NCI-H748 (cell line): ENCODE data around the gene TIAM1.

Experiments used
- DNase-seq: peaks from one replicate; lab custom pipeline; 2025; ENCODE audit not compliant: unreplicated experiment; lab: John Stamatoyannopoulos, UW

The TIAM1 gene

DNA sequence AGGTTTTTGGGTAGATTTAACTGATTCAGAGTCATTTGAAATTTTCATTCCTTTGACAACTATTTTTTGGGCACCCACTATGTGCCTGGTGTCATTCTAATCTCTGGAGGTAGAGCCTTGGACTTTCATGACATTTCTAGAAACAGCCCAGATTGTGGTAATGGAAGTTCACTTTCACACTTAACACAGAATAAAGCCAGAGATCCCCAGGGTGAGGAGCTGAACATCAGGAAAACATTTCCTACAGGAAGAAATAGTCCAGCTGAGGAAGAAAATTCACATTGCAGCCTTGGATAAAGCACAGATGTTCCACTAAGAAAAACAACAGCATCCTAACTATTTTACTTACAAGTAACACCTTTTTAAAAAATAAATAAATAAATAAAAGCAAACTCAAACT, 203.4 kb downstream of the TIAM1 start:
- DNase-seq, result no peak

DNA sequence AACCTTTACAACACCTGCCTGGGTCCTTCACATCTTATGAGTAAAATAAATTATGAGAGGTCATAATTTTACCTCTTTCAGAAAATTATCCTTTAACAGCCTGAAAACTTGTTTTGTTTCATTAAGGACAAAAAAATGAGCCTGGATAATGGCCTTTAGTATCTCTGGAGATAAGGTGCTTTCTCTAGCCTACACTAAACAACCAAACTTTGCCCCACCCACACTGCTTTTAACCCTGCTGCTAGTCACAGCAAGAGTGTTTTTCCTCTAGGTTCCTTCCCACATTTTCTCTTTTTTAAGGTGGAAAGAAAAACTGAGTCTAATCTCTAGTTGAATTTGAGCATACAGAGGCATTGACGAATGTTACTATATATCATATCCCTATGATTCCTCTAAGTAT, 204.0 kb downstream of the TIAM1 start:
- DNase-seq, result no peak

DNA sequence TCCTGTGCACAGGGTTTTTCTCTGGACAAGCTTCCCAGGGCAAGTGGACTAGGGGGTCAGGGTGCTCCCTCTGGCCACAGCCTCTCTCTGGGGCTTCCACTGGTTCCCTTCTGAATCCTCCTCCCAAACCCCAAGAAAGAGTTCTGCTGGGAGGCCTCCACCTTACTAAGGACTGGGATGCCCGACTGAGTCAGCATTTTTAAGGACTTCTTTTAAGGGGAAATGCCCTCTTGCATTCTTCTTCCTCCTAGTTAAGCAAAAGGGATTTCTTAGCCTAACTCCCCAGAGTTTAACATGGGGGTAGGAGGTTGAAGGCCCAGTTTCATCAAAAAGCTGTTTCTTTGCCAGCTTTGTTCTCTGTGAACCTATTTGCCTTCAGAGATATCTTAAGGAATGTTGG, 206.1 kb downstream of the TIAM1 start:
- no peak for DNase-seq

DNA sequence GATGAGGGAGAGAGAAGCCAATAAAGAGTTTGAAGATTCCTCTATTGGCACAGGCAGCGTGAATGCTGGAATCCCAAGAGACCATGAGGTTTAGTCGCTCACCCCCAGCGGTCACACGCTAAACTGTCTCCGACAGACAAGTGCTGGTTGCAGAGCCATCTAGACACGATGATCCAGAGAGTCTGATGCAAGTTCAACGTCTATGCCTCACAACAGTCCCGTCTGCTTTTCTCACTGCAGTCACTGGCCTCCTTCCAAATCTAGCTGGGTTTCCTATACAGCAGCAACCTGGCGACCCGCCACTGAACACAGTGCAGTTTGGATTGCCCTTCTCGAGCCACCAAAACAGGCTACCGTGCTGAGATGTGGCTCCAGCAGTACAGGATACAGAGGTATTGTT, 207.2 kb downstream of the TIAM1 start:
- no peak for DNase-seq

DNA sequence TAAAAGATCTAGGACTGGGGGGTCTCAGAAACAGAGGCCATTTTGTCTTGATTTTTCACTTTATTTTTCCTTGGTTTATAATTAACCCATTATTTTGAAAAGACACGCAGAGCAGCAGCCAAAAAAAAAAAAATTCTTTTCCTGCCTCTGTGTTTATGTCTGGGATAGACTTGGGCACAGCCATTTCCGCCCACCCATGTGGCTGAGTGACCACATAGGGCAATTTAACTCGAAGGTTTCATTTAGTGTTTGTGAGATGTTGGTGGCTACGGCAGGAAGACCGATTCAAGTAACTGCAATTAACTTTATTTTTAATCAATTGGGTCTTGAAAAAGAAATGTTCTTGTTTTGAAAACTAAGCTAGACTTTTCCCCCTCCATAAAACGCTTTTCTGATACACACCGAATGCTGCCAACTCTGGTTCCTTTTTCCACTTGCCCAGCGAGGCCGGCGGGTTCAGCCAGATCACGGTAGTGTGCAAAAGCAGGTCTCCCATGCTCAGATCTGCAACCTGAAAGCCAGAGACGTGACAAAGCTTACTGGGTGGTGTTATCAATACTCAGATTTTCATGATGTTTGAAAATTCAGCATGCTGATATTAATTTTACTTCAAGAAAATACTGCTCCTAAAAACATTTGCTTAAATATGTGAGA, 208.4 kb downstream of the TIAM1 start:
- DNase-seq, result no peak

DNA sequence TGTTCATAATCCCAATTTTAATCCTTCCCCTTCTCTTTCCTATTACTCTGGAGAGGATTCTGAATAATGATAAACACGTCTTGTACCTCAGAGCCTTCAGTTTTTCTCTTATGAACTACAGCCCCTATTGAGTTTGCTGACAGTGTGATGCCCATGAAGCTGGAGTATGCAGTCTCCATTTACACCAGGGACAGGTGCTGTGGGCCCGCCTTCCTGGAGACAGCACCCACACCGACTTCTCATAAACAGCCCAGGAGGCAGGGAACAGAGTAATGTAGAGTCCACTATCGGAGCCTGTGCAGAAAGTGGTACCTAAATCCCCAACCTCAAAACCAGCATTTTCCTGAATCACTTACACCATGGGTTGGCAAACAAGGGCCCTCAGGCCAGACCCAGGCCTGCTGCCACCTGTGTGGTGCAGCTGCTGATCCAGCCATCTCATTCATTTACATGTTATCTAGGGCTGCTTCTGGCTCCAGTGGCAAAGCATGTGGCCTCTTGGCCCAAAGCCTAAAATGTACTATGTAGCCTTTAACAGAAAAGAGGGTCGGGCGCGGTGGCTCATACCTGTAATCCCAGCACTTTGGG, 210.7 kb downstream of the TIAM1 start:
- DNase-seq, result no peak

DNA sequence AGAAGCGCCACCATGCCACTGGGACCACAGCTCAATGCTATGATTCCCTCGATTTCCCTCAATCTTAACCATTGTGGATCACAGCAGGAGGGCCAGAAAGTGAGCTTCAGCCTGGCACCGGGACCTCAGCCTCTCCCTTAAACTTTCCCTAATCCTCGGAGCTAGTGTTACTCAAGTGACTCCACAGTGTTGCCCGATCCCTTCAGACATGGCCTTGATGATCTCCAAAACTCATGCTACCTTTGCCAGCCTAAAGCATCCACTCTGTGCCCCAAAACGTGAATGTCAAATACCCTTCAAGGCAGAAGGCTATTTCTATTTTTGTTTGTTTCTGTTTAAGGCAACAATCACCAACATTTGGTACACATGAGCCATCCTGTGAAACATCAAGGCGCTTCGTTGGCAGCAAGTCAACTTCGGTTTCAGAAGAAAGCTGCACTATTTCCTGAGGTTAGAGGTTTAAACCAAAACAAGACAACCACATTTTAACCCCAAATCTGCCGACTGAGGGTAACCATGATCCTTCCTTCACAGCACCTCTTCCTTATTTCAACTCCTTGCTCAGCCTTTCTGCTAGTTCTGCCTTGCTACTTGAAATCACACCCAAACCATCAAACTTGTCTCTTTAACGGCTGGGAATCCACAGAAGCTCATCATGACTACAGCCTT, 211.4 kb downstream of the TIAM1 start:
- DNase-seq, result no peak

DNA sequence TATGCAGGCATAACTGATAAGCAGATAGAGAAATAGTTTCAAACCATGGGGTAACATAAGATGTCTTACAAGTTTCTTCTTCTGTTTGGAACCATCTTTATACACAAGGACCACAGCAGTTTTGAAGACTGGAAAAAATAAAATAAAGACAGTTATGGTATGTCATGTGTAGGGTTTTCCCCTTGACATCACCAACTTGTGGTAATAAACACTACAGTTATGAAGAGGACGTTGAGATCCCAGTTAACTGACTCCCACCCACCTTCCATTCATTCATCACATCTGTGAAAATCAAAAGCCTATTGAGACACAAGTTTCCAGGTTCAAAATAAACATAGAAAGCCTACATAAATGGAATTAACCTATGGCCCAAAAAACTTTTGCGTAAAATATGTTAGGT, 213.2 kb downstream of the TIAM1 start:
- no peak for DNase-seq

DNA sequence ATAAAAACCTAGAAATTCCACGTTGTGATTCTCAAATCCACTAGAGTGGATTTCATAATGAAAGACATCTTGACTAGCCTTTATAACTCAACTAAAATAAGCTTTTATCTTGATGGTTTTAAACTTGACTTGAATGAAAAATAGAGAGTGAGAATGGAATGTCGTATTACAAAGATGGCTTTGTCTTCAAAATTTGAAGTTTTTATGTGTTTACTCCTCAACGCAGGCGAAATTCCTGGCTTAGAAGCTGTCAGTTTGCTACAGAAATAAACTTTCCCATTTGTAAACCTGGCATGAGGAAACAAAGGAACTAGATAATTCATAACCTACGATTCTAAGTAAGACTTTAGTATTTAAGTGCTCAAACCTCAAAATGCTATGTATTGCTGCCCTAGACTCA, 215.8 kb downstream of the TIAM1 start:
- no peak for DNase-seq

DNA sequence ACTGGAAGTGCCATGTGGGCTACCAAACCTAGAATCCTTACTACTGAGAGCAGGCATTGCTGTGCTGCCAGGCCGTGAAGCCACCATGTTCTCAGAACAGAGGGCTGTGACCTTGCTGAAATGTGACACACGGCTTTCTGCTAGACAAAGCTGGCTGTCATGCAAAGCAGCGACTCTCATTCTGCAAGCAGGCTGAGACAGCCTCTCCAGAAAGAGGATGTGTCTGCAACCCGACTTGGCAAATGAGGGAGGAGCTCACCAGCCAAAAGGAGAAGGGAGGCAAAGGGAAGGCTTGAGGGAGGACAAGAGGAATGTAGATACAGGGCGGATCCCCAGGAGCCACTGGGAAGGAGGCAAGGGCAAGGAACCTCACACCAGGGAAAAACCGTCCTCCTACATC, 220.1 kb downstream of the TIAM1 start:
- no peak for DNase-seq

DNA sequence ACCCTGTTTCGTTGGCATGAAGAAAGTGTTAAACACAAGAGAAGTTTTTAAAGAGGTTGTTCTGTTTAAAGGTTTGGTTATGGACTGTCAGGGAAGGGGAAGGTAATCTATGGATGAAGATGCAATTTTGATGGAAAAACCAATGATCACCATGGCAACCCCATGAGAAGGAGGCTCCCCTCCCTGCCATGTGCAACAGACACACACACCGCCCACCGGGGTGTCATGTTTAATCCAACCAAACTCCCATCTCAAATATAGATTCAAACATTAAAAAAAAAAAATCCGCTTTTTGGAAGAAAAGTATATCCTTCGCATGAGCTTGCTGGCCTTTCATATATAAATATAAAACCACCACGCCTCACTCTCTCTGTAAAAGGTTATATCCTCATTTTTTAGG, 224.9 kb downstream of the TIAM1 start:
- DNase-seq, result no peak

DNA sequence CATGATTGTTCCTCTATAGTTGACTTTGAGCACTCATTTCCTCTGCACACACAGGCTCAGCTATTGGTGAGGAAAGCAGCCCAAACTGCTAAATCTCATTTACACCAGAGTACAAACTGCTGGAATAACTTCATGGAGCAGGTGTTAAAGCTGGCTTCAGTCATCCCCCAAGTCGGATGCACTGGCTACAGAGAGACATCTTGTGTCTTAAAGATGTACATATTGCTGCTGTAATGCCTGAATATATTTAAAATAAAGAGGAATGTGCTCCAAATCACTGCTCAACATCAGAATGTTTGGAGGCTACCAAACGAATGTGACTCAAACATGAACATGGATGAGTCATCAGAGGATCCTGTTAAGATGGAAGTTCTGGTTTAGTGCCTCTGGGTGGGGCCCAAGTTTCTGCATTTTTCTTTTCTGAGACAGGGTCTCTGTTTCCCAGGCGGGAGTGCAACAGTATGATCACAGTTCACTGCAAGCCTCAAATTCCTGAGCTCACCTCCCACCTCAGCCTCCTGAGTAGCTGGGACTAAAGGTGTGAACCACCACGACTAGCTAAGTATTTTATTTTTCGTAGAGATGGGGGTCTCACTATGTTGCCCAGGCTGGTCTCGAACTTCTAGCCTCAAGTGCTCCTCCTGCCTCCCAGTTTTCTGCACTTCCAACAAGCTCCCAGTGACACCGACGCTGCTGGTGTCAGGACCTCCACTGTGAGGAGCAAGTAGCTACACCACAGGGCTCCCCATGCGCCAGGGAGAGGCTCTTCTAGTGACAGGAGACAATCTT, 226.7 kb downstream of the TIAM1 start:
- DNase-seq, result no peak

DNA sequence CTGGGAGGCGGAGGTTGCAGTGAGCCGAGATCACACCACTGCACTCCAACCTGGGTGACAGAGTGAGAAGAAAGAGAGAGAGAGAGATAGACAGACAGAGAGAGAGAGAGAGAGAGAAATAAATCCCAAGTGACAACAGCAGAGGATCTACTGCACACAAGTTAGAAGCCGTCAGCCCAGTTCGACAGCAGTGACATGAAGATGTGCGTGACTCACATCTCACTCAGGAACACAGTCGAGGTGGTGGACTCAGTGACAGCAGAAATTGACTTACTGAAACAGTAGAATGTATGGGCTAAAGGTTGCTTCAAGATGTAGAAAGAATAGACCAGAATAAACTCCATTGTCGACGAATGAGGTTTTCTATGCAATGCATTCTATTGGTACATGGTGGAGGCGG, 228.8 kb downstream of the TIAM1 start:
- DNase-seq, result no peak

DNA sequence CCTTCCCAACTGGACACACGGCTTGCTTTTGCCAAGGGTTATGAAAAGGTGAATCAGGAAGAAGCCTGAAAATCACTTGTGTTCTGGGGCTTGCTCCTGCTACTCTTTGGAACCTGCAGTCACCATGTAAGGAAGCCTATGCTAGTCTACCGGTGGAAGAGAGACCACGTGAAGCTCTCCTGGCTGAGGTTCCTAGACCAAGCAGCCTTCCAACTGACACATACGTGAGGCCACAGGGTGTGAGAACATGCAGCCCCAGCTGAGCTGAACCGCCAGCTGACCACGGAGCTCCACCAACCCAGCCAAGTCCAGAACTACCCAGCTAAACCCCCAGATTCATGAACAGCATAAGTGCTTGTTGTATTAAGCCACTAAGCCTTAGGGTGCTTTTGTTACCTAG, 233.0 kb downstream of the TIAM1 start:
- no peak for DNase-seq

DNA sequence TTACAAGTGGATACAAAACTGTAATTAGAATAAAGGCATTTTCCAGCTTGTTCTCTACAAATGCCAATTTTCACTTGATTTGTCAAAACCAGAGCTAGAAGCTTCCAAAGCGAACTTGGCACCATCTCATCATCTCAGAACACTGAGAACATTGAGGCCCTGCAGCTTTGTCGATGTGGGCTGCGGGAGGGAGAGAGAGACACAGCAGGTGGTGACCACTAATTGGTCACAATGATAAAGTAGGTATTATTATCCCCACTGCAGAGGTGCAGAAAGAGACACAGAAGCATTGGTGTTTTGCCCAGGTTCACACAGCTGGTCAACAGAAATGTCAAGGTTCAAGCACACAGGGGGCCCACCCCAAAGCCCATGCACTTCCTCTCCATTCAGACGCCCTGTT, 233.6 kb downstream of the TIAM1 start:
- DNase-seq, result peak; percentile 27

DNA sequence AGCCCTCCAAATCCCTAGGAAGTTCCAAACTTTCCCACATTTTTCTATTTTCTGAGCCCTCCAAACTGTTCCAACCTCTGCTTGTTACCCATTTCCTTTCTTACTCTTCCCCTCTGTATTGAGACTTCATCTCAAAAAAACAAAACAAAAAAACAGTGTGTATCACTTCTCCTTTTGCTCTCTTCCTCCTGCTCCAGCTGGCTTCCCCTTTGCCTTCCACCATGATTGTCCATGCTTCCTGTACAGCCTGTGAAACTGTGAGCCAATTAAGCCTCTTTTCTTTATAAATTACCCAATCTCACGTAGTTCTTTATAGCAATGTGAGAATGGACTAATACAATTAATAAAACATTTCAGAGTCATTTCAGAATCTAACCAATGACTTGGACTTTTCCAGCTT, 236.2 kb downstream of the TIAM1 start:
- no peak for DNase-seq

DNA sequence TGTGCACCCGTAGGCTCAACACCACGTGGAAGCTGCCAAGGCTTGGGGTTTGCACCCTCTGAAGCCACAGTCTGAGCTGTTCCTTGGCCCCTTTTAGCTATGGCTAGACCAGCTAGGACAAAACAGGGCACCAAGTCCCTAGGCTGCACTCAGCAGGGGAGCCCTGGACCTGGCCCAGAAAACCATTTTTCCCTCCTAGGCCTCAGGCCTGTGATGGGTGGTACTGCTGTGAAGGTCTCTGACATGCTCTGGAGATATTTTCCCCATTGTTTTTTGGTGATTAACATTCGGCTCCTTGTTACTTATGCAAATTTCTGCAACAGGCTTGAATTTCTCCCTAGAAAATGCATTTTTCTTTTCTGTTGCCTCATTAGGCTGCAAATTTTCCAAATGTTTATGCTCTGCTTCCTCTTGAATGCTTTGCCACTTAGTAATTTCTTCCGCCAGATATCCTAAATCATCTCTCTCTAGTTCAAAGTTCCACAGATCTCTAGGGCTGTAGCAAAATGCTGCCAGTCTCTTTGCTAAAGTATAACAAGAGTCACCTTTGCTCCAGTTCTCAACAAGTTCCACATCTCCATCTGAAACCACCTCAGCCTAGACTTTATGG, 236.8 kb downstream of the TIAM1 start:
- no peak for DNase-seq

DNA sequence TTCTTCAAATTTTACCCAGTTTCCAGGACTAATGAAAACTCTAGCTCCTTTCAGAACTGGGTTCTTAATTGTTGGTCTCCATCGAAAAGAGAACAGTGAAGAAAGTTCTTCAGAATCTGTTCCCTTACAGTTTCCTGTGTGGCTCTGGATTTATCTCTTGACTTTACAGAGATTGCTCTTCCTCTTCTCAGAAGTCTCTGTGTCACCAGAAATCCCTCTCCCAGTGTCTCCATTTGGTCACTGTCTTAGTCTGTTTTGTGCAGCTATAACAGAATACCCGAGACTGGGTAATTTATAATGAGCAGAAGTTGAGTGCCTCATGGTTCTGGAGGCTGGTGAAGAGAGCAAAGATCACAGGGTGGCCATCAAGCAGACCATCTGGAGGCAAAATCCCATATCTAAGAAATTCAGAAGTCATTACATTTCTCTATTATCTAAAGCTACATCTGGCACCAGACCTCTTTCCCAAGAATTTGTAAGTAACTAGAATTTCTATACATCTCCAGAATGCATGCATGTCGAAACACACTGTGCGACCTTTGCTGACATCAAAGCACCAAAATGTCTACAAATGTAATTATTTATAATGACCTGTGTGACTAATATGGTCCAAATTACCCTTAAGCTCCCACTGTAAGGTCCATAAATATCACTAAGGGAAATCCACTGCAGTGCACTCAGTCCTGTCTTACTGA, 240.3 kb downstream of the TIAM1 start:
- no peak for DNase-seq

DNA sequence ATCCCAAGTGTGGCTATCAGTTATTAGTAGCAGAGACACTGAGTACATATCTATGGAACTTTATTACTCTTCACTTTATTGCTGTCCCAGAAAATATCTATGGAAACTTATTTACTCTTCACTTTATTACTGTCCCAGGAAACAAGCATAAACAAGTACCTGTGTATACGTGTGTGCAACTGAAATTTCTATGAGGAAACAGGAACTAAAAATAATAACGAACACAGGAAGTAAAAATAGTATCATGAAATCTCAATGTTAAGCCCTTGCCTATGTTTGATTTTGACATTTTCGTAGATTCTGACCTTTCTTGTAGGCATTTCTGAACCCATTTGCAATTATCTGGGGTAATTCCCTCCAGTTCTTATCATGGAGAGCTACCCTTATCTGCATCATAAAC, 240.9 kb downstream of the TIAM1 start:
- no peak for DNase-seq

DNA sequence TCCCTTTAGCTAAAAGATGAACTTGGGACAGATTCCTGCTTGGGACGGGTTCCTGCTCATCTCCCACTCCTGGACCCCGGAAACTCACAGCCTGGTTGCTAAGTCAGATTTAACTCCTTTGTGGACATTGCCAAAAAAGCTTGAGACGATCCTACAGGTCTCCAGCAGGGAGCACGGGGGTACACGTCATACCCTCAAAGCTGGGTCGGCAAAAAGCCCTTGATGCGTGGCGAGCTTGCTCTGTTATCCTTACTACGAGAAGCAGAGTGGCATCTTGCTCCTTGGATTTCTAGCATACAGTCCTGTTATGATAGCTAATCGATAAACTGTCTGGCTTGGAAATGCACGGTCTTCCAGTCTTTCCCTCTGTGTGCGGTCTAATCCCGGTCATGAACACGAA, 244.9 kb downstream of the TIAM1 start:
- peak; percentile 24 for DNase-seq

DNA sequence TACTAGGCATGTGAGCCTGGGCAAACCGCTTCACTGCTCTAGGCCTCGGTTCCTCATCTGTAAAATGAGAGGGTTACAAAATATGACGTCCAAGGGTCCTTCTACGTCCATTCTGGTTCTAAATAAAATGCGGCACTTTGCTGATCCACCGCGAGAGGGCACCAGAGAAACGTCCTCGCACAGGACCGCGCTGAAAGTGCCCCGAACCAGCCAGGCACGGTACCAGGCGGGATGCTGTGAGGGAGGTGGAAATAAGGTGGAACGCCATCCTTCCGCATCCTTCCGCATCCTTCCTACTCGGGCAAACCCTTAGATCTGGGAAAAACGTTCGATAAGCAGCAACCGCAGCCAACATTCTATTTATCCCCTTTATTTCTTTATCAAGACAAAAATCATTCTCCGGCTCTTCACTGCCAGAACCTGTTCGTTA, 245.5 kb downstream of the TIAM1 start:
- peak; percentile 63 for DNase-seq
